Measurements from ENCODE around the gene GMNC.

The GMNC gene

DNA sequence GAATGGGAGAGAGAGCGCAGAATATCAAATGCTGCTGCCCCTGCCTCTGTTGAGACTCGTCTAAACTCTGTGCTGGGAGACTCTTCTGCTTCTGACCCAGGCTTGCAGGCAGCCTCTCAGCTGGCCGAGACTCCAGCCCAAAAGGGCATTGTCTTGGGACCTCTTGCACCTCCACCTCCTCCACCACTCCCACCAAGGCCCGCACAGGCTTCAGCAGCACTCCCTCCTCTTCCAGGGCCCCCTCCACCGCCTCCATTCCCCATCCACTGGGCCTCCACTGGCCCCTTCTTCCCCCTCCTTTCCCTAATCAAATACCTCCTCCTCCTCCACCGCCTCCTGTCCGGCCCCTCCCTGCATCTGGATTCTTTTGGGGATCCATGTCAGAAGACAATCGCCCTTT is 31.3 kb downstream of the GMNC start:
- H3K9me2 ChIP-seq (ENCODE audit: low read depth, low read length): no peaks in the 10 kb centered on the region
- no peaks in the 10 kb centered on the region for H3K27me3 ChIP-seq (ENCODE audit: insufficient read depth, low read length)
- H3K4me2 ChIP-seq (ENCODE audit: low read length): no peak overlapping the region
- no peaks in the 10 kb centered on the region for H3F3A ChIP-seq (ENCODE audit: insufficient read depth, low read length)
- H3K79me2 ChIP-seq (ENCODE audit: insufficient read depth, low read length): no peaks in the 10 kb centered on the region
- no peak overlapping the region for H3K27ac ChIP-seq (ENCODE audit: low read depth, low read length, poor library complexity, severe bottlenecking)
- no peaks in the 10 kb centered on the region for H3K4me1 ChIP-seq (ENCODE audit: insufficient read depth, low read length, severe bottlenecking)
- no peak overlapping the region for H3K4me3 ChIP-seq (ENCODE audit: low read depth, low read length, poor library complexity, severe bottlenecking)
- no peaks in the 10 kb centered on the region for H3K36me3 ChIP-seq (ENCODE audit: insufficient read depth, low read length)
- no peaks in the 10 kb centered on the region for H4K20me1 ChIP-seq (ENCODE audit: insufficient read depth, low read length)
- no peaks in the 10 kb centered on the region for H3K9me3 ChIP-seq (ENCODE audit: low read length)
- H3K9ac ChIP-seq (ENCODE audit: low read length): no peak overlapping the region
- H2AFZ ChIP-seq (ENCODE audit: low read length): no peak overlapping the region
- no peak for TF ChIP-seq EZH2 (IDR thresholded peaks at IDR 0.05; ENCODE audit: borderline replicate concordance, low read length)
- TF ChIP-seq, protein P1, sequence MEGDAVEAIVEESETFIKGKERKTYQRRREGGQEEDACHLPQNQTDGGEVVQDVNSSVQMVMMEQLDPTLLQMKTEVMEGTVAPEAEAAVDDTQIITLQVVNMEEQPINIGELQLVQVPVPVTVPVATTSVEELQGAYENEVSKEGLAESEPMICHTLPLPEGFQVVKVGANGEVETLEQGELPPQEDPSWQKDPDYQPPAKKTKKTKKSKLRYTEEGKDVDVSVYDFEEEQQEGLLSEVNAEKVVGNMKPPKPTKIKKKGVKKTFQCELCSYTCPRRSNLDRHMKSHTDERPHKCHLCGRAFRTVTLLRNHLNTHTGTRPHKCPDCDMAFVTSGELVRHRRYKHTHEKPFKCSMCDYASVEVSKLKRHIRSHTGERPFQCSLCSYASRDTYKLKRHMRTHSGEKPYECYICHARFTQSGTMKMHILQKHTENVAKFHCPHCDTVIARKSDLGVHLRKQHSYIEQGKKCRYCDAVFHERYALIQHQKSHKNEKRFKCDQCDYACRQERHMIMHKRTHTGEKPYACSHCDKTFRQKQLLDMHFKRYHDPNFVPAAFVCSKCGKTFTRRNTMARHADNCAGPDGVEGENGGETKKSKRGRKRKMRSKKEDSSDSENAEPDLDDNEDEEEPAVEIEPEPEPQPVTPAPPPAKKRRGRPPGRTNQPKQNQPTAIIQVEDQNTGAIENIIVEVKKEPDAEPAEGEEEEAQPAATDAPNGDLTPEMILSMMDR (IDR thresholded peaks at IDR 0.05; ENCODE audit: low read length): no peak

DNA sequence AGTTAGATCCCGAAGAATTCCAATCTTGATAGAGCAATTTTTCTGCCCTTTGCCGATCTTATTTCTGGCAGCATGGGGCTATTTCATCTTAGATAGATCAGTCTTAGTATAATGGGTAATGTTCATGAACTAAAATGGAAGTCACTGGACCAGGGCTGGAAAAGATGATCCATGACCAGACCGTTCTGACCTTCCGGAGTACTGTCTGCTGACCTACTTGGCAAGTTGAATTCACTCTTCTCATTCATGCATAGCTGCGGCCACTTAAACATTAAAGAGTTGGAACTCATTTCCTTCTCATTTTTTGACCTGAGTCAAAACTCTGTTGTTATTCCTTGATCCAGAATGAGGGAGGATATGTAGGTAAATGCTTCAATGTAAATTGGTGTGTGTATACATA is 32.5 kb downstream of the GMNC start:
- Histone ChIP-seq H4K20me1 (ENCODE audit: insufficient read depth, low read length) (no peaks in the 10 kb centered on the region), H3K9me2 (ENCODE audit: low read depth, low read length) (no peaks in the 10 kb centered on the region), H3K27ac (ENCODE audit: low read depth, low read length, poor library complexity, severe bottlenecking) (no peak overlapping the region), H3K27me3 (ENCODE audit: insufficient read depth, low read length) (no peaks in the 10 kb centered on the region), H3K4me2 (ENCODE audit: low read length) (no peak overlapping the region), H3K4me3 (ENCODE audit: low read depth, low read length, poor library complexity, severe bottlenecking) (no peak overlapping the region), H3F3A (ENCODE audit: insufficient read depth, low read length) (no peaks in the 10 kb centered on the region), H3K4me1 (ENCODE audit: insufficient read depth, low read length, severe bottlenecking) (no peaks in the 10 kb centered on the region), H2AFZ (ENCODE audit: low read length) (no peak overlapping the region), H3K9ac (ENCODE audit: low read length) (no peak overlapping the region), H3K9me3 (ENCODE audit: low read length) (no peaks in the 10 kb centered on the region), H3K79me2 (ENCODE audit: insufficient read depth, low read length) (no peaks in the 10 kb centered on the region), H3K36me3 (ENCODE audit: insufficient read depth, low read length) (no peaks in the 10 kb centered on the region)
- TF ChIP-seq EZH2 (IDR thresholded peaks at IDR 0.05; ENCODE audit: borderline replicate concordance, low read length): no peak

- Histone ChIP-seq H3K4me1 (ENCODE audit: insufficient read depth, low read length, severe bottlenecking) (no peaks in the 10 kb centered on the region), H3K79me2 (ENCODE audit: insufficient read depth, low read length) (no peaks in the 10 kb centered on the region), H3K4me2 (ENCODE audit: low read length) (no peak overlapping the region), H4K20me1 (ENCODE audit: insufficient read depth, low read length) (no peaks in the 10 kb centered on the region), H3K36me3 (ENCODE audit: insufficient read depth, low read length) (no peaks in the 10 kb centered on the region), H3K9me3 (ENCODE audit: low read length) (no peaks in the 10 kb centered on the region), H3K9ac (ENCODE audit: low read length) (no peak overlapping the region), H3K27ac (ENCODE audit: low read depth, low read length, poor library complexity, severe bottlenecking) (no peak overlapping the region), H3K9me2 (ENCODE audit: low read depth, low read length) (no peaks in the 10 kb centered on the region), H2AFZ (ENCODE audit: low read length) (no peak overlapping the region), H3K4me3 (ENCODE audit: low read depth, low read length, poor library complexity, severe bottlenecking) (no peak overlapping the region), H3K27me3 (ENCODE audit: insufficient read depth, low read length) (no peaks in the 10 kb centered on the region), H3F3A (ENCODE audit: insufficient read depth, low read length) (no peaks in the 10 kb centered on the region)
- TF ChIP-seq, protein P1 (IDR thresholded peaks at IDR 0.05; ENCODE audit: low read length): no peak
- TF ChIP-seq EZH2 (IDR thresholded peaks at IDR 0.05; ENCODE audit: borderline replicate concordance, low read length): no peak
Measured at GRCh38 chr3:190826018-190826417, 36.5 kb downstream of the GMNC start.

DNA sequence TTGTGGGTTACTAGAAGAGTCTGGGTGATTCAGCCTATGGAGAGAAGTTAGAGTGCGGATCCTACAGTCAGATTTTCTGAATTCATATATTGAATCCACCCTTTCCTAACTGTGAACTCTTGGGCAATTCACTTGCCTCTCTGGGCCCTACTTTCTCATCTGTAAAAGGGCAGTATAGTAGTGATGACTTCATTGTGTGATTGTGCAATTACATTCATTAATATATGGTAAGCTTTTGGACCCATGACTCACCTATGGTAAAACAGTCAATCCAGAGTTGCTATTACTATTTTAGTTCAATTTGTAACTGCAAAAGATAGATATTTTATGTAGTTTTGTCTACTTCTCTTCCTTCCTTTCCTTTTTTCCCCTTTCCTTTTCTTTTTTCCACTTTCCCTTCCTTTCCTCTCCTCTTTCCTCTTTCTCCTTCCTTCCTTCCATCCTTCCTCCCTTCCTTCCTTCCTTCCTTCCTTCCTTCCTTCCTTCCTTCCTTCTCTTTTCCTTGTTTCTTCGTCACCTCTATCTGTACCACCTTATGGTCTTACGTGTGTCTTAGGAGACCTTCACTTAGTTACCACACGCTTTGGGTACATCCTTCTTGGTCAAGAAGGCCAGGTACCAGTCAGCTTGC is 37.0 kb downstream of the GMNC start:
- no peak overlapping the region for H3K4me2 ChIP-seq (ENCODE audit: low read length)
- H3F3A ChIP-seq (ENCODE audit: insufficient read depth, low read length): no peaks in the 10 kb centered on the region
- H3K4me1 ChIP-seq (ENCODE audit: insufficient read depth, low read length, severe bottlenecking): no peaks in the 10 kb centered on the region
- no peak overlapping the region for H3K27ac ChIP-seq (ENCODE audit: low read depth, low read length, poor library complexity, severe bottlenecking)
- H3K9me3 ChIP-seq (ENCODE audit: low read length): no peaks in the 10 kb centered on the region
- no peaks in the 10 kb centered on the region for H4K20me1 ChIP-seq (ENCODE audit: insufficient read depth, low read length)
- no peak overlapping the region for H3K9ac ChIP-seq (ENCODE audit: low read length)
- TF ChIP-seq, protein P1 (IDR thresholded peaks at IDR 0.05; ENCODE audit: low read length): no peak
- no peak for TF ChIP-seq EZH2 (IDR thresholded peaks at IDR 0.05; ENCODE audit: borderline replicate concordance, low read length)
- no peaks in the 10 kb centered on the region for H3K27me3 ChIP-seq (ENCODE audit: insufficient read depth, low read length)
- H3K4me3 ChIP-seq (ENCODE audit: low read depth, low read length, poor library complexity, severe bottlenecking): no peak overlapping the region
- H3K36me3 ChIP-seq (ENCODE audit: insufficient read depth, low read length): no peaks in the 10 kb centered on the region
- no peaks in the 10 kb centered on the region for H3K79me2 ChIP-seq (ENCODE audit: insufficient read depth, low read length)
- no peak overlapping the region for H2AFZ ChIP-seq (ENCODE audit: low read length)
- H3K9me2 ChIP-seq (ENCODE audit: low read depth, low read length): no peaks in the 10 kb centered on the region

Measured in OCI-LY1 (cell line).